T-helper 2 cell treated with Interferon-gamma antibody and Interleukin-4, amounts not matched to agents 5 μg/mL and 100 μg/mL, for 36 hours (primary cell): ENCODE results near the gene COL25A1.

Experiments
- DNase-seq: peaks from one replicate; pipeline ENCODE4 v3.0.0; 2021; ENCODE audit warnings: low spot score
- H3K27ac Mint-ChIP-seq: one replicate; pipeline ENCODE4 v1.8.0; 2021; ENCODE audit warnings: mild to moderate bottlenecking, mixed read lengths
- H3K27me3 Mint-ChIP-seq: one replicate; pipeline ENCODE4 v1.8.0; 2021; ENCODE audit warnings: low read depth, mixed read lengths
- H3K36me3 Mint-ChIP-seq: one replicate; pipeline ENCODE4 v1.8.0; 2021; ENCODE audit warnings: low read depth, mixed read lengths
- H3K4me1 Mint-ChIP-seq: one replicate; pipeline ENCODE4 v1.8.0; 2021; ENCODE audit warnings: low read depth, mixed read lengths
- H3K4me3 Mint-ChIP-seq: one replicate; pipeline ENCODE4 v1.8.0; 2022; ENCODE audit warnings: mild to moderate bottlenecking, moderate library complexity, mixed read lengths
- H3K9me3 Mint-ChIP-seq: one replicate; pipeline ENCODE4 v1.8.0; 2021; ENCODE audit warnings: mixed read lengths

Gene COL25A1

DNA sequence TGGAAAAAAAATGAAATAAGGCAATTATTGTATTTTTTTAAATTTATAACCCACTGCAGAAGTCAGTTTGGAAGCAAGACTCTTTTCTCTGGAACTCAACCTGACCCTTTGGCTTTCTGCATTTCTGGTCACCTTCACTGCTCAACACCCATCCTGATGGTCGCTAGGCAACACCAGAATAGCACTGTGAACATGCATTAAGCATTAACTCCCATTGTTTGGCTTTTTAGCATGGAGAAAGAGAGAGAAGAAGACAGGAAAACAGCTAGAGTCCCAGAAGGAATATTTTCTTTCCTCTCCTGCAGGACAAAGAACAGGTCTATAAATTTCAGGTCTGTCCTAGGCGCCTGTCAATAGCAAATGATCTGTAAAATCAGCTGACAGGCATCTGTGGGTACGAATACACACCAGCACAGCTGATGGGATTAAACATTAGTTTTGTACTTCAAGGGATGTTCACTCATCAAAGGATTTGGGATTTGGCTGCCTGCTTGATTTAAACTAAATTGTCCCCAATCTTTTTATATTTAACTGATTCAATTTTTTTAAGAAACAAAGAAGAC, 402.4 kb downstream of the COL25A1 start:
- H3K9me3 Mint-ChIP-seq: no peaks in the 10 kb centered on the region
- no peak overlapping the region for H3K27ac Mint-ChIP-seq
- DNase-seq: no peak
- H3K4me3 Mint-ChIP-seq: no peak overlapping the region
- H3K36me3 Mint-ChIP-seq: no peaks in the 10 kb centered on the region
- H3K4me1 Mint-ChIP-seq: peaks cover 8% of the 10 kb centered on the region
- peaks cover 5% of the 10 kb centered on the region for H3K27me3 Mint-ChIP-seq

GRCh38 chr4:108893468-108893867, 409.0 kb downstream of the COL25A1 start:
- no peak for DNase-seq
- H3K27me3 Mint-ChIP-seq: no peaks in the 10 kb centered on the region
- H3K4me3 Mint-ChIP-seq: no peak overlapping the region
- no peaks in the 10 kb centered on the region for H3K9me3 Mint-ChIP-seq
- H3K36me3 Mint-ChIP-seq: no peaks in the 10 kb centered on the region
- no peak overlapping the region for H3K27ac Mint-ChIP-seq
- H3K4me1 Mint-ChIP-seq: no peaks in the 10 kb centered on the region

DNA sequence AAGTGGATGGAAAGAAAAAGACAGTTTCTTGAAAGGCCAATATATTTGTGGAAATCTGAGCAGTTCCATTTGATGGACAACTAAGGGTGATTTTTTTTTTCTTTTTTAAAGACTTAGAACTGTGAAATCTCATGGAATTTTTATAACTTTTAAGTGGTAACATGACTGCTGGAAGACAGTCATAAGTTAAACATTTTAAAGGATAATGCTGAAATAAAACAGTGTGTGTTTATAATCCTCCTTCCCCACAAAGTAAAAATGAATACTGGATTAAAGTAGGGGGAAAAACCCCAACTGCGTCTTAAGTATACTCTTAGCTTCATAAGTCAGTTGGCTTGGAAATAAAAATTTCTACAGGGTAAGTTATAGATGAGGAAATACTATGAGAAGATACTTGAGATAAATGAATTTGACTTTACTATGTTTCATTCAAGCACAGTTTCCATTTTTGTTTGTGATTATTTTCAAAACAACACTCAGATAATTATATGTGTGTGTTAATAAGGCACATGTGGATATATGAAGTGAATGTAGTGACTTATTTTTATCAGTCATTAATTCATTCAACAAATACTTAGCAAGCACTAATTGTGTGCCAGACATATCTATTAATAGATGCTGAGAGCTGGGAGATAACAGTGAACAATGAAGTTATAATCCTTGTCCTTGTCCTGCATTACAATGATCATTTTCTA, 410.4 kb downstream of the COL25A1 start:
- no peak for DNase-seq
- Mint-ChIP-seq H3K27ac (no peak overlapping the region), H3K27me3 (no peaks in the 10 kb centered on the region), H3K36me3 (no peaks in the 10 kb centered on the region), H3K9me3 (no peaks in the 10 kb centered on the region), H3K4me1 (no peaks in the 10 kb centered on the region), H3K4me3 (no peak overlapping the region)

GRCh38 chr4:108890484-108890881, 412.0 kb downstream of the COL25A1 start:
- no peaks in the 10 kb centered on the region for H3K9me3 Mint-ChIP-seq
- DNase-seq: no peak

GRCh38 chr4:108889696-108890483, 412.6 kb downstream of the COL25A1 start:
- DNase-seq: no peak
- Mint-ChIP-seq H3K27me3 (no peaks in the 10 kb centered on the region), H3K4me1 (peaks cover 5% of the 10 kb centered on the region), H3K36me3 (no peaks in the 10 kb centered on the region), H3K4me3 (no peak overlapping the region), H3K27ac (no peak overlapping the region), H3K9me3 (no peaks in the 10 kb centered on the region)

More at GRCh38 chr4:108890484-108890881, 412.0 kb downstream of the COL25A1 start:
- H3K27ac Mint-ChIP-seq: no peak overlapping the region
- H3K27me3 Mint-ChIP-seq: no peaks in the 10 kb centered on the region
- H3K36me3 Mint-ChIP-seq: no peaks in the 10 kb centered on the region
- H3K4me3 Mint-ChIP-seq: no peak overlapping the region
- H3K4me1 Mint-ChIP-seq: no peaks in the 10 kb centered on the region

- Mint-ChIP-seq H3K36me3 (no peaks in the 10 kb centered on the region), H3K4me3 (no peak overlapping the region), H3K9me3 (no peaks in the 10 kb centered on the region), H3K4me1 (peaks cover 12% of the 10 kb centered on the region), H3K27me3 (no peaks in the 10 kb centered on the region), H3K27ac (no peak overlapping the region)
- DNase-seq: no peak
Measured at GRCh38 chr4:108888769-108889168, 413.7 kb downstream of the COL25A1 start.

DNA sequence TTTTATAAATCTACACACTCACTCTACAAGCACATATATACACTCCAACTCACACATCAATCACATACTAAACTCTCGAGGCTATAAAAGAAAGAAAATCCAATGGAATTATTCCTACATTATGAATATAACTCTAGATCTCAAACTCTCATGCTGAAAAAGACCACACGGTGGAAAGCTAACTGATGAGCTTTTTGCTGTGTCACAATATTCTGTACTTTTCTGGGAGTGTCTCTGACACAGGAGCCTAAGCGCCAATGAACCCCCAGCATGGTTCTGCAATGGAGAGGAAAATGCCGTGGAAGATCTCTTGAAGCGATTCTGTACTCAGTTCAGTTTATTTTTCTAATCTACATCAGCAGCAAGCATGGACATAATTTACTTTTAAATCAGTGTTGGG, 415.4 kb downstream of the COL25A1 start:
- no peaks in the 10 kb centered on the region for H3K36me3 Mint-ChIP-seq
- H3K27ac Mint-ChIP-seq: no peak overlapping the region
- DNase-seq: no peak
- H3K9me3 Mint-ChIP-seq: no peaks in the 10 kb centered on the region
- no peaks in the 10 kb centered on the region for H3K27me3 Mint-ChIP-seq
- H3K4me3 Mint-ChIP-seq: no peak overlapping the region
- peaks cover 13% of the 10 kb centered on the region for H3K4me1 Mint-ChIP-seq

DNA sequence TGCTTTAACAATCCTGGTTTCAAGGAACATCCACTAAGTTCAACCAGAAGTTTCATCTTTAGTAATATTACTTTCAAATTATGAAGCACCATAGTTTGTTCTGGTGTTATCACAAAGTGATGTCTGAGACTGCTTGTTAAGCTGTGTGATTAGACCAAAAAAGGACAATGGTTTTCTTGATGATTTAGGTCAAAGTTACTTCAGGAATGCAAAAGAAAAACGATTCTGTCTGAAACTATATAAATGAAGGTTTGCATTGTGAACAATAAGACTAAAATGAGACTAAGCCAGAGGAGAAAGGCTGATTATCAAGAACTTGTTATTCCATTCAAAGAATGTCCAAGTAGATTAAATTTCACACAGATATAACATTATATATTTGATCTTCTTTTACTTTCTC, 417.2 kb downstream of the COL25A1 start:
- no peak overlapping the region for H3K27ac Mint-ChIP-seq

DNA sequence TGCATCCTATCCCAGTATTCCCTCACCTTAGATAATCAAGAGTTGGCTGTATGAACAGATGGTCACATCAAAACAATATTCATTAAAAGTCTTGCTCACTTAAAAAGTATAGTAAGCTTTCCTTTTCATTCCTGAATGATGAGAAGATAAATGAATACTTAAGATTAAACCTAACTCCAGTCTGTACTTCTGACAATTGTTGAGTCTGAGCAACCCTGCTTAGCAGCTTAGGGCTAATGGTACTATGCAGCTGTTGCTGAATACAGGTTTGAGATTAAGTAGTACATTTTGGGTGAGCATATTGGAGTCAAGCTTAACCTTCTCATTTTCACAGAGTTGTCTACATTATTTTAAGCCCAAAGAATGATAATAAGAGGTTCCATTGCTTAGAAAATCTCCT, 417.9 kb downstream of the COL25A1 start:
- no peaks in the 10 kb centered on the region for H3K36me3 Mint-ChIP-seq
- peaks cover 20% of the 10 kb centered on the region for H3K4me1 Mint-ChIP-seq
- H3K27me3 Mint-ChIP-seq: no peaks in the 10 kb centered on the region
- H3K9me3 Mint-ChIP-seq: peaks cover 4% of the 10 kb centered on the region
- H3K27ac Mint-ChIP-seq: no peak overlapping the region
- DNase-seq: no peak
- peak overlapping the region; percentile 43 for H3K4me3 Mint-ChIP-seq

More for the DNA sequence above, 417.2 kb downstream of the COL25A1 start:
- DNase-seq: no peak
- peaks cover 20% of the 10 kb centered on the region for H3K4me1 Mint-ChIP-seq
- H3K27me3 Mint-ChIP-seq: no peaks in the 10 kb centered on the region
- no peaks in the 10 kb centered on the region for H3K36me3 Mint-ChIP-seq
- H3K9me3 Mint-ChIP-seq: peaks cover 4% of the 10 kb centered on the region
- peak overlapping the region; percentile 43 for H3K4me3 Mint-ChIP-seq

GRCh38 chr4:108881986-108882385, 420.5 kb downstream of the COL25A1 start:
- Mint-ChIP-seq H3K36me3 (no peaks in the 10 kb centered on the region), H3K27ac (no peak overlapping the region), H3K4me3 (no peak overlapping the region), H3K27me3 (peaks cover 6% of the 10 kb centered on the region), H3K9me3 (peaks cover 4% of the 10 kb centered on the region), H3K4me1 (peaks cover 30% of the 10 kb centered on the region)
- no peak for DNase-seq

DNA sequence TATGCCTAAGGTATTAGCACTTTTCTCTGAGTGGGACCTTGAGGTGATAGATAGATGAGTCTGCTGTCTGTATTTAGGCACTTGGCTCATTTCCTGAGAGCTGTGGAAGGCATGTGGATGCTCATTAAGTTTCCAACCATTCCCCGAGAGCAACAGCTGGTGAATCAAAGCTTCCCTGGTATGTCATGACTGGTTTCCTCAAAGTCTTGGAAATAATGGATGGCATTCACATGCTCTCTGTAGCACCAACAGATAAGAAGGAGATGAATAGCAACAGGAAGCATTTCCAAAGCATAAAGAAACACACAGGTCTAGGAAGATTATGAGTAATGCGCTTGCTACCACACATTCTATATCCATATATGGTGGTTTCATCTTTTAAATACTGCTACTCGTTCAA, 421.3 kb downstream of the COL25A1 start:
- H3K27me3 Mint-ChIP-seq: peaks cover 8% of the 10 kb centered on the region
- no peak for DNase-seq
- H3K4me3 Mint-ChIP-seq: no peak overlapping the region

GRCh38 chr4:108878806-108879205, 423.7 kb downstream of the COL25A1 start:
- no peaks in the 10 kb centered on the region for H3K36me3 Mint-ChIP-seq
- DNase-seq: no peak
- H3K27ac Mint-ChIP-seq: no peak overlapping the region
- H3K9me3 Mint-ChIP-seq: peaks cover 4% of the 10 kb centered on the region
- peaks cover 18% of the 10 kb centered on the region for H3K4me1 Mint-ChIP-seq
- no peak overlapping the region for H3K4me3 Mint-ChIP-seq
- peaks cover 16% of the 10 kb centered on the region for H3K27me3 Mint-ChIP-seq

More for the DNA sequence above, 421.3 kb downstream of the COL25A1 start:
- no peak overlapping the region for H3K27ac Mint-ChIP-seq
- H3K9me3 Mint-ChIP-seq: peaks cover 4% of the 10 kb centered on the region
- no peaks in the 10 kb centered on the region for H3K36me3 Mint-ChIP-seq
- peaks cover 30% of the 10 kb centered on the region for H3K4me1 Mint-ChIP-seq

- H3K9me3 Mint-ChIP-seq: peaks cover 4% of the 10 kb centered on the region
- no peak for DNase-seq
- peaks cover 18% of the 10 kb centered on the region for H3K4me1 Mint-ChIP-seq
- H3K4me3 Mint-ChIP-seq: no peak overlapping the region
- H3K27ac Mint-ChIP-seq: no peak overlapping the region
- no peaks in the 10 kb centered on the region for H3K36me3 Mint-ChIP-seq
- peaks cover 16% of the 10 kb centered on the region for H3K27me3 Mint-ChIP-seq
Measured at GRCh38 chr4:108877821-108878220, 424.6 kb downstream of the COL25A1 start.

- Mint-ChIP-seq H3K27ac (no peak overlapping the region), H3K36me3 (no peaks in the 10 kb centered on the region), H3K9me3 (no peaks in the 10 kb centered on the region), H3K4me1 (peaks cover 10% of the 10 kb centered on the region), H3K4me3 (no peak overlapping the region), H3K27me3 (peaks cover 18% of the 10 kb centered on the region)
- DNase-seq: no peak
Measured at GRCh38 chr4:108874806-108875205, 427.7 kb downstream of the COL25A1 start.
